IMR-90 (cell line): ENCODE measurements around the gene COG1. TPM values are rescaled to one million over a fixed set of nuclear protein-coding genes. Genes with fewer than 3 reads are reported as not detected.

ENCODE experiments used
- ATAC-seq: fragments of 200-7000 bp; cut with Tn5 transposase; 2 replicates; pipeline ENCODE4 v1.9.1; 2020; ENCODE audit warnings: low read depth, mild to moderate bottlenecking, moderate library complexity
- BruUV-seq: library from RNA; stranded (reverse); fragments of 400-500 nt; replicated peaks from 2 replicates; lab custom pipeline; 2021; lab: Mats Ljungman, UMichigan
- CTCF ChIA-PET: fragments of 300-600 bp; formaldehyde crosslinking; extraction: SDS; loops from one replicate; lab custom pipeline; 2021; ENCODE audit warnings: antibody characterized with exemption; lab: Yijun Ruan, JAX
- POLR2A ChIA-PET: fragments of 300-600 bp; sonication (Branson Sonifier 250); formaldehyde crosslinking; loops from one replicate; lab custom pipeline; 2022; ENCODE audit warnings: antibody characterized with exemption; ENCODE audit not compliant: unreplicated experiment; lab: Charles Lee
- DNase-seq: peaks from one replicate; pipeline ENCODE4 v3.0.0; 2013
- H2AFZ ChIP-seq: replicated peaks from 2 replicates; pipeline ENCODE3; 2013; ENCODE audit warnings: low read length, mild to moderate bottlenecking; ENCODE audit not compliant: poor library complexity
- H2AK5ac ChIP-seq: 2 replicates; pipeline ENCODE4 v1.6.1; 2013; ENCODE audit warnings: low read depth, low read length, inconsistent platforms
- H2AK9ac ChIP-seq: replicated peaks from 2 replicates; pipeline ENCODE3; 2013; ENCODE audit warnings: mild to moderate bottlenecking, low read depth, low read length, moderate library complexity; ENCODE audit not compliant: poor library complexity
- H2BK120ac ChIP-seq: 2 replicates; pipeline ENCODE4 v1.6.1; 2013; ENCODE audit warnings: low read depth, low read length, inconsistent platforms
- H2BK15ac ChIP-seq: 3 replicates; pipeline ENCODE4 v1.6.1; 2013; ENCODE audit warnings: low read depth, low read length, inconsistent platforms
- H2BK20ac ChIP-seq: 2 replicates; pipeline ENCODE4 v1.6.1; 2013; ENCODE audit warnings: low read depth, mild to moderate bottlenecking, inconsistent platforms, low read length, moderate library complexity
- H2BK5ac ChIP-seq: 2 replicates; pipeline ENCODE4 v1.6.1; 2013; ENCODE audit warnings: mild to moderate bottlenecking, low read depth, low read length, inconsistent platforms; ENCODE audit not compliant: poor library complexity, severe bottlenecking
- H3K14ac ChIP-seq: replicated peaks from 2 replicates; pipeline ENCODE4 v1.6.1; 2013; ENCODE audit warnings: low read depth, low read length, inconsistent platforms
- H3K18ac ChIP-seq: 2 replicates; pipeline ENCODE4 v1.6.1; 2013; ENCODE audit warnings: low read depth, low read length, control low read depth
- H3K23ac ChIP-seq: 2 replicates; pipeline ENCODE4 v1.6.1; 2013; ENCODE audit warnings: low read depth, low read length, inconsistent platforms
- H3K27ac ChIP-seq: 2 replicates; pipeline ENCODE4 v1.5.1; 2013; ENCODE audit warnings: mild to moderate bottlenecking, control low read depth, low read length; ENCODE audit not compliant: insufficient read depth
- H3K27me3 ChIP-seq: 2 replicates; pipeline ENCODE4 v1.6.1; 2013; ENCODE audit warnings: low read length; ENCODE audit not compliant: control insufficient read depth, insufficient read depth
- H3K36me3 ChIP-seq: 2 replicates; pipeline ENCODE4 v1.6.1; 2013; ENCODE audit warnings: low read length, mixed read lengths; ENCODE audit not compliant: control insufficient read depth, insufficient read depth
- H3K4ac ChIP-seq: 2 replicates; pipeline ENCODE4 v1.6.1; 2013; ENCODE audit warnings: low read depth, low read length, inconsistent platforms
- H3K4me1 ChIP-seq: 2 replicates; pipeline ENCODE4 v1.6.1; 2013; ENCODE audit warnings: low read length, mixed read lengths; ENCODE audit not compliant: control insufficient read depth, insufficient read depth
- H3K4me2 ChIP-seq: 2 replicates; pipeline ENCODE4 v1.6.1; 2013; ENCODE audit warnings: low read depth, mild to moderate bottlenecking, control low read depth, low read length, moderate library complexity
- H3K4me3 ChIP-seq: 2 replicates; pipeline ENCODE4 v1.5.1; 2013; ENCODE audit warnings: low read depth, mild to moderate bottlenecking, control low read depth, low read length, moderate library complexity; ENCODE audit not compliant: insufficient read depth
- H3K56ac ChIP-seq: 2 replicates; pipeline ENCODE4 v1.6.1; 2013; ENCODE audit warnings: low read length, inconsistent platforms; ENCODE audit not compliant: insufficient read depth; ENCODE audit errors: extremely low read depth
- H3K79me1 ChIP-seq, 2 experiments: 2 replicates each; pipeline ENCODE4 v1.6.1; 2013; ENCODE audit warnings: low read length in 2 of 2, inconsistent platforms in 1 of 2, low read depth in 1 of 2
- H3K9ac ChIP-seq: 2 replicates; pipeline ENCODE4 v1.6.1; 2013; ENCODE audit warnings: low read depth, low read length, control low read depth
- H3K9me1 ChIP-seq: 2 replicates; pipeline ENCODE4 v1.6.1; 2013; ENCODE audit warnings: low read length, inconsistent platforms; ENCODE audit not compliant: insufficient read depth
- H3K9me3 ChIP-seq: 2 replicates; pipeline ENCODE4 v1.6.1; 2013; ENCODE audit warnings: low read length; ENCODE audit not compliant: control insufficient read depth, insufficient read depth
- H4K20me1 ChIP-seq: 2 replicates; pipeline ENCODE4 v1.6.1; 2013; ENCODE audit warnings: low read length, inconsistent platforms; ENCODE audit not compliant: insufficient read depth
- H4K5ac ChIP-seq: 2 replicates; pipeline ENCODE4 v1.6.1; 2013; ENCODE audit warnings: mild to moderate bottlenecking, low read depth, low read length, control low read depth
- H4K8ac ChIP-seq, 2 experiments: 2 replicates each; pipeline ENCODE4 v1.6.1; 2013; ENCODE audit warnings: low read depth in 2 of 2, low read length in 2 of 2, control low read depth in 1 of 2, inconsistent platforms in 1 of 2
- H4K91ac ChIP-seq: 2 replicates; pipeline ENCODE4 v1.6.1; 2013; ENCODE audit warnings: low read depth, low read length, inconsistent platforms; ENCODE audit not compliant: insufficient read depth
- BHLHE40 ChIP-seq: fragments of 150-350 bp; IDR thresholded peaks from 2 replicates; pipeline ENCODE4 v1.6.1; 2016; ENCODE audit warnings: mild to moderate bottlenecking, low read depth, low read length
- CEBPB ChIP-seq: IDR thresholded peaks from 2 replicates; pipeline ENCODE4 v1.6.1; 2012; ENCODE audit warnings: low read depth, low read length, improper control_type of control experiment
- CHD1 ChIP-seq: IDR thresholded peaks from 2 replicates; pipeline ENCODE4 v1.6.1; 2012; ENCODE audit warnings: low read depth, low read length, improper control_type of control experiment
- CTCF ChIP-seq: conservative IDR thresholded peaks from 2 replicates; pipeline ENCODE4 v1.5.1; 2012; ENCODE audit warnings: mild to moderate bottlenecking, low read depth, low read length, improper control_type of control experiment
- ELK1 ChIP-seq: fragments of 150-350 bp; IDR thresholded peaks from 2 replicates; pipeline ENCODE4 v1.6.1; 2016; ENCODE audit warnings: low read depth, mild to moderate bottlenecking, low read length, moderate library complexity, borderline replicate concordance
- FOS ChIP-seq: fragments of 150-350 bp; IDR thresholded peaks from 2 replicates; pipeline ENCODE4 v1.6.1; 2016; ENCODE audit warnings: low read depth, low read length
- MAFK ChIP-seq: IDR thresholded peaks from 2 replicates; pipeline ENCODE4 v1.6.1; 2012; ENCODE audit warnings: low read depth, low read length, improper control_type of control experiment
- MAZ ChIP-seq: IDR thresholded peaks from 2 replicates; pipeline ENCODE4 v1.6.1; 2012; ENCODE audit warnings: low read depth, mild to moderate bottlenecking, low read length, improper control_type of control experiment, moderate library complexity, borderline replicate concordance
- MXI1 ChIP-seq: IDR thresholded peaks from 2 replicates; pipeline ENCODE4 v1.6.1; 2012; ENCODE audit warnings: low read depth, mild to moderate bottlenecking, low read length, moderate library complexity, borderline replicate concordance
- NFE2L2 ChIP-seq: fragments of 150-350 bp; IDR thresholded peaks from 2 replicates; pipeline ENCODE4 v1.6.1; 2016; ENCODE audit warnings: low read depth, mild to moderate bottlenecking, low read length
- POLR2A ChIP-seq: IDR thresholded peaks from 2 replicates; pipeline ENCODE4 v1.6.1; 2012; ENCODE audit warnings: mild to moderate bottlenecking, low read depth, low read length
- RAD21 ChIP-seq: IDR thresholded peaks from 2 replicates; pipeline ENCODE4 v1.6.1; 2012; ENCODE audit warnings: low read length, improper control_type of control experiment
- RCOR1 ChIP-seq: IDR thresholded peaks from 2 replicates; pipeline ENCODE4 v1.6.1; 2012; ENCODE audit warnings: mild to moderate bottlenecking, low read length, improper control_type of control experiment; ENCODE audit not compliant: insufficient replicate concordance
- RFX5 ChIP-seq: IDR thresholded peaks from 2 replicates; pipeline ENCODE4 v1.8.0; 2012; ENCODE audit warnings: low read depth, mild to moderate bottlenecking, low read length, moderate library complexity
- SMC3 ChIP-seq: fragments of 150-350 bp; IDR thresholded peaks from 2 replicates; pipeline ENCODE4 v1.6.1; 2016; ENCODE audit warnings: low read depth, mild to moderate bottlenecking, antibody characterized with exemption, low read length, moderate library complexity
- USF2 ChIP-seq: fragments of 150-350 bp; IDR thresholded peaks from 2 replicates; pipeline ENCODE4 v1.6.1; 2017; ENCODE audit warnings: mild to moderate bottlenecking, antibody characterized with exemption, low read length, low read depth
- WGBS, 2 experiments: methylation state at CpG; one replicate each; pipeline versions ENCODE4 v1.1.5 to v1.1.7; 2013; ENCODE audit warnings: missing lambda C conversion rate in 2 of 2; ENCODE audit not compliant: insufficient read length in 1 of 2; ENCODE audit errors: extremely low coverage in 2 of 2; 5-methylcytosine and 5-hydroxymethylcytosine counted together
- dilution Hi-C: fragments of 300-500 bp; cut with HindIII; formaldehyde crosslinking; loops from one replicate; pipeline ENCODE4 v1.14.3; 2018; ENCODE audit warnings: low sequenced_read_pairs; ENCODE audit not compliant: unreplicated experiment
- in situ Hi-C: fragments of 300-500 bp; cut with MboI; formaldehyde crosslinking; loops from 3 replicates; pipeline ENCODE4 v1.14.3; 2019; ENCODE audit warnings: low sequenced_read_pairs, inconsistent platforms, mixed read lengths
- intact Hi-C: fragments of 100-400 bp; cut with micrococcal nuclease; formaldehyde crosslinking; loops from 2 replicates; pipeline ENCODE4 v1.10.0; 2022
- polyA plus RNA-seq, 3 experiments: library from polyadenylated mRNA; depleted of rRNA; stranded (reverse); fragments of >200 nt; gene quantifications; 2 replicates each; pipeline ENCODE4 v1.2.3, GENCODE V29; 2012; ENCODE audit warnings: low replicate concordance in 1 of 3
- total RNA-seq: library from RNA; depleted of rRNA; stranded (reverse); fragments of >200 nt; gene quantifications from 2 replicates; pipeline ENCODE4 v1.2.3, GENCODE V29; 2012

The COG1 gene
- total and polyA plus RNA-seq, 2 of the 4 experiments (the other 2 are of a cell fraction): 18.3 to 35.1 TPM

GRCh38 chr17:73255671-73256181 is 62.9 kb downstream of the COG1 start:
- Histone ChIP-seq H4K20me1 (no peaks in the 10 kb centered on the region), H3K36me3 (no peaks in the 10 kb centered on the region), H3K23ac (no peak overlapping the region), H4K5ac (no peak overlapping the region), H2AK5ac (no peak overlapping the region; the same call in 1 of the 2 replicates), H3K79me1 (no peaks in the 10 kb centered on the region), H2BK15ac (no peak overlapping the region), H3K4me3 (no peak overlapping the region), H3K9me1 (no peaks in the 10 kb centered on the region; the same call in 1 of the 2 replicates), H3K18ac (no peak overlapping the region), H2BK120ac (no peak overlapping the region), H4K91ac (no peak overlapping the region), H2AFZ (peak overlapping the region; percentile 71), H3K14ac (no peak overlapping the region), H2AK9ac (no peak overlapping the region), H3K4me2 (no peak overlapping the region), H3K9me3 (no peaks in the 10 kb centered on the region), H3K27me3 (no peaks in the 10 kb centered on the region), H3K4me1 (no peaks in the 10 kb centered on the region), H4K8ac (no peak overlapping the region), H3K4ac (no peak overlapping the region), H2BK20ac (0 out of 2 replicates have a peak overlapping the region, but pooled peaks have one; percentile 9), H3K9ac (no peak overlapping the region), H2BK5ac (no peak overlapping the region), H3K27ac (no peak overlapping the region), H3K56ac (no peak overlapping the region)
- DNase-seq (peak; percentile 24), ATAC-seq (peak; percentile 87)
- WGBS, 2 experiments: 0% methylated on average over 3 of the region's 8 CpGs; no CpG with 5 or more reads in 1 of the 2 experiments
- TF ChIP-seq POLR2A (0 out of 2 replicates have a peak, but pooled peaks have one; percentile 38), NFE2L2 (no peak), CEBPB (no peak), SMC3 (peak; percentile 98), RCOR1 (no peak), ELK1 (no peak), RFX5 (no peak), FOS (no peak), MAZ (no peak), MAFK (no peak), CTCF (peak; percentile 95), CHD1 (no peak), MXI1 (no peak), USF2 (no peak), BHLHE40 (no peak), RAD21 (peak; percentile 99)
- dilution Hi-C loops (no loop called here), intact Hi-C loops (loop anchor here (1.0 to 5.0 kb wide), 3 partner anchors 56 to 922 kb away; no protein-coding TSS in a partner anchor), in situ Hi-C loops (loop anchor here (5.0 to 25.0 kb wide), 3 partner anchors 117 to 932 kb away; no protein-coding TSS in a partner anchor)
- no TSS peak for BruUV-seq
- ChIA-PET POLR2A (no interaction called here), CTCF (interaction anchor here (0.6 to 2.9 kb wide), 5 partner anchors 11 to 117 kb away, joined by 3 to 37 read pairs (median 4); no protein-coding TSS in a partner anchor)
